IMR-90 (cell line): ENCODE results near the gene SIAH3. TPM values are rescaled to one million over a fixed set of nuclear protein-coding genes. Genes with fewer than 3 reads are reported as not detected.

Experiments
- ATAC-seq: fragments of 200-7000 bp; cut with Tn5 transposase; 2 replicates; pipeline ENCODE4 v1.9.1; 2020; ENCODE audit warnings: low read depth, mild to moderate bottlenecking, moderate library complexity
- BruUV-seq: library from RNA; stranded (reverse); fragments of 400-500 nt; replicated peaks from 2 replicates; lab custom pipeline; 2021; lab: Mats Ljungman, UMichigan
- CTCF ChIA-PET: fragments of 300-600 bp; formaldehyde crosslinking; extraction: SDS; loops from one replicate; lab custom pipeline; 2021; ENCODE audit warnings: antibody characterized with exemption; lab: Yijun Ruan, JAX
- POLR2A ChIA-PET: fragments of 300-600 bp; sonication (Branson Sonifier 250); formaldehyde crosslinking; loops from one replicate; lab custom pipeline; 2022; ENCODE audit warnings: antibody characterized with exemption; ENCODE audit not compliant: unreplicated experiment; lab: Charles Lee
- DNase-seq: peaks from one replicate; pipeline ENCODE4 v3.0.0; 2013
- H2AFZ ChIP-seq: replicated peaks from 2 replicates; pipeline ENCODE3; 2013; ENCODE audit warnings: low read length, mild to moderate bottlenecking; ENCODE audit not compliant: poor library complexity
- H2AK5ac ChIP-seq: 2 replicates; pipeline ENCODE4 v1.6.1; 2013; ENCODE audit warnings: low read depth, low read length, inconsistent platforms
- H2AK9ac ChIP-seq: replicated peaks from 2 replicates; pipeline ENCODE3; 2013; ENCODE audit warnings: mild to moderate bottlenecking, low read depth, low read length, moderate library complexity; ENCODE audit not compliant: poor library complexity
- H2BK120ac ChIP-seq: 2 replicates; pipeline ENCODE4 v1.6.1; 2013; ENCODE audit warnings: low read depth, low read length, inconsistent platforms
- H2BK15ac ChIP-seq: 3 replicates; pipeline ENCODE4 v1.6.1; 2013; ENCODE audit warnings: low read depth, low read length, inconsistent platforms
- H2BK20ac ChIP-seq: 2 replicates; pipeline ENCODE4 v1.6.1; 2013; ENCODE audit warnings: low read depth, mild to moderate bottlenecking, inconsistent platforms, low read length, moderate library complexity
- H2BK5ac ChIP-seq: 2 replicates; pipeline ENCODE4 v1.6.1; 2013; ENCODE audit warnings: mild to moderate bottlenecking, low read depth, low read length, inconsistent platforms; ENCODE audit not compliant: poor library complexity, severe bottlenecking
- H3K14ac ChIP-seq: replicated peaks from 2 replicates; pipeline ENCODE4 v1.6.1; 2013; ENCODE audit warnings: low read depth, low read length, inconsistent platforms
- H3K18ac ChIP-seq: 2 replicates; pipeline ENCODE4 v1.6.1; 2013; ENCODE audit warnings: low read depth, low read length, control low read depth
- H3K23ac ChIP-seq: 2 replicates; pipeline ENCODE4 v1.6.1; 2013; ENCODE audit warnings: low read depth, low read length, inconsistent platforms
- H3K27ac ChIP-seq: 2 replicates; pipeline ENCODE4 v1.5.1; 2013; ENCODE audit warnings: mild to moderate bottlenecking, control low read depth, low read length; ENCODE audit not compliant: insufficient read depth
- H3K27me3 ChIP-seq: 2 replicates; pipeline ENCODE4 v1.6.1; 2013; ENCODE audit warnings: low read length; ENCODE audit not compliant: control insufficient read depth, insufficient read depth
- H3K36me3 ChIP-seq: 2 replicates; pipeline ENCODE4 v1.6.1; 2013; ENCODE audit warnings: low read length, mixed read lengths; ENCODE audit not compliant: control insufficient read depth, insufficient read depth
- H3K4ac ChIP-seq: 2 replicates; pipeline ENCODE4 v1.6.1; 2013; ENCODE audit warnings: low read depth, low read length, inconsistent platforms
- H3K4me1 ChIP-seq: 2 replicates; pipeline ENCODE4 v1.6.1; 2013; ENCODE audit warnings: low read length, mixed read lengths; ENCODE audit not compliant: control insufficient read depth, insufficient read depth
- H3K4me2 ChIP-seq: 2 replicates; pipeline ENCODE4 v1.6.1; 2013; ENCODE audit warnings: low read depth, mild to moderate bottlenecking, control low read depth, low read length, moderate library complexity
- H3K4me3 ChIP-seq: 2 replicates; pipeline ENCODE4 v1.5.1; 2013; ENCODE audit warnings: low read depth, mild to moderate bottlenecking, control low read depth, low read length, moderate library complexity; ENCODE audit not compliant: insufficient read depth
- H3K56ac ChIP-seq: 2 replicates; pipeline ENCODE4 v1.6.1; 2013; ENCODE audit warnings: low read length, inconsistent platforms; ENCODE audit not compliant: insufficient read depth; ENCODE audit errors: extremely low read depth
- H3K79me1 ChIP-seq, 2 experiments: 2 replicates each; pipeline ENCODE4 v1.6.1; 2013; ENCODE audit warnings: low read length in 2 of 2, inconsistent platforms in 1 of 2, low read depth in 1 of 2
- H3K9ac ChIP-seq: 2 replicates; pipeline ENCODE4 v1.6.1; 2013; ENCODE audit warnings: low read depth, low read length, control low read depth
- H3K9me1 ChIP-seq: 2 replicates; pipeline ENCODE4 v1.6.1; 2013; ENCODE audit warnings: low read length, inconsistent platforms; ENCODE audit not compliant: insufficient read depth
- H3K9me3 ChIP-seq: 2 replicates; pipeline ENCODE4 v1.6.1; 2013; ENCODE audit warnings: low read length; ENCODE audit not compliant: control insufficient read depth, insufficient read depth
- H4K20me1 ChIP-seq: 2 replicates; pipeline ENCODE4 v1.6.1; 2013; ENCODE audit warnings: low read length, inconsistent platforms; ENCODE audit not compliant: insufficient read depth
- H4K5ac ChIP-seq: 2 replicates; pipeline ENCODE4 v1.6.1; 2013; ENCODE audit warnings: mild to moderate bottlenecking, low read depth, low read length, control low read depth
- H4K8ac ChIP-seq, 2 experiments: 2 replicates each; pipeline ENCODE4 v1.6.1; 2013; ENCODE audit warnings: low read depth in 2 of 2, low read length in 2 of 2, control low read depth in 1 of 2, inconsistent platforms in 1 of 2
- H4K91ac ChIP-seq: 2 replicates; pipeline ENCODE4 v1.6.1; 2013; ENCODE audit warnings: low read depth, low read length, inconsistent platforms; ENCODE audit not compliant: insufficient read depth
- NFE2L2 ChIP-seq: fragments of 150-350 bp; IDR thresholded peaks from 2 replicates; pipeline ENCODE4 v1.6.1; 2016; ENCODE audit warnings: low read depth, mild to moderate bottlenecking, low read length
- WGBS, 2 experiments: methylation state at CpG; one replicate each; pipeline versions ENCODE4 v1.1.5 to v1.1.7; 2013; ENCODE audit warnings: missing lambda C conversion rate in 2 of 2; ENCODE audit not compliant: insufficient read length in 1 of 2; ENCODE audit errors: extremely low coverage in 2 of 2; 5-methylcytosine and 5-hydroxymethylcytosine counted together
- dilution Hi-C: fragments of 300-500 bp; cut with HindIII; formaldehyde crosslinking; loops from one replicate; pipeline ENCODE4 v1.14.3; 2018; ENCODE audit warnings: low sequenced_read_pairs; ENCODE audit not compliant: unreplicated experiment
- in situ Hi-C: fragments of 300-500 bp; cut with MboI; formaldehyde crosslinking; loops from 3 replicates; pipeline ENCODE4 v1.14.3; 2019; ENCODE audit warnings: low sequenced_read_pairs, inconsistent platforms, mixed read lengths
- intact Hi-C: fragments of 100-400 bp; cut with micrococcal nuclease; formaldehyde crosslinking; loops from 2 replicates; pipeline ENCODE4 v1.10.0; 2022
- polyA plus RNA-seq, 3 experiments: library from polyadenylated mRNA; depleted of rRNA; stranded (reverse); fragments of >200 nt; gene quantifications; 2 replicates each; pipeline ENCODE4 v1.2.3, GENCODE V29; 2012; ENCODE audit warnings: low replicate concordance in 1 of 3
- total RNA-seq: library from RNA; depleted of rRNA; stranded (reverse); fragments of >200 nt; gene quantifications from 2 replicates; pipeline ENCODE4 v1.2.3, GENCODE V29; 2012

Gene SIAH3
- total and polyA plus RNA-seq, 2 of the 4 experiments (the other 2 are of a cell fraction) = under 0.01 TPM; not detected in 1

DNA sequence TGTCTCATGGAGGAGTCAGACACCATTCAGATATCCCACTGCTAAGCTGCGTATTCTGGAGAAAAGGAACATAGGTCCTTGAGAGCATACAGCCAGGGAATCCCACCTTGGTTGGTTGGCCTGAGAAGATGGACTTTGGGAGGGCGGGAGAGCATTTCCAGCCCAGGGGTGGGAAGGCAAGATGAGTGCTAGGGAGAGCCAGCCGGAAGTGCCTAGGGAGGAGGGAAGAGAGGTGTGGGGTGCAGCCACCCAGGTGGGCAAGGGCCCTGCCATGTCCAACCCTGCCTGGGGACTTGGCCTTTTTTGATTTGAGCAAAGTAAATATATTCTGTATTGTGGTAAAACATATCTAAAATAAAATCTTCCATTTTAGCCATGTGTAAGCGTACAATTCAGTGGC, 19.7 kb downstream of the SIAH3 start:
- ATAC-seq (no peak), DNase-seq (no peak)
- Histone ChIP-seq H2BK5ac (no peak overlapping the region), H3K18ac (no peak overlapping the region), H3K4me1 (no peaks in the 10 kb centered on the region), H4K5ac (no peak overlapping the region), H4K91ac (no peak overlapping the region), H3K4me3 (no peak overlapping the region), H3K14ac (no peak overlapping the region), H3K56ac (no peak overlapping the region), H2AK9ac (no peak overlapping the region), H3K4me2 (no peak overlapping the region), H4K20me1 (no peaks in the 10 kb centered on the region), H2AK5ac (no peak overlapping the region), H3K9ac (no peak overlapping the region), H2BK20ac (no peak overlapping the region), H3K23ac (no peak overlapping the region), H2BK120ac (no peak overlapping the region), H3K27me3 (no peaks in the 10 kb centered on the region; the same call in none of the 2 replicates), H3K4ac (no peak overlapping the region), H3K9me3 (no peaks in the 10 kb centered on the region), H4K8ac (no peak overlapping the region), H3K27ac (no peak overlapping the region), H2AFZ (no peak overlapping the region), H3K36me3 (no peaks in the 10 kb centered on the region), H3K9me1 (no peaks in the 10 kb centered on the region), H2BK15ac (no peak overlapping the region), H3K79me1 (no peaks in the 10 kb centered on the region)
- dilution Hi-C loops = no loop called here
- ChIA-PET POLR2A (no interaction called here), CTCF (no interaction called here)
- intact Hi-C loops = no loop called here
- TF ChIP-seq NFE2L2 = no peak
- BruUV-seq = no TSS peak
- WGBS, 2 experiments = 60% methylated on average over 1 of the region's 4 CpGs; no CpG with 5 or more reads in 1 of the 2 experiments
- in situ Hi-C loops = no loop called here
